Hindlimb muscle (tissue), 1 donor: ENCODE results near the gene PRAC2. TPM values are rescaled to one million over a fixed set of nuclear protein-coding genes. Genes with fewer than 3 reads are reported as not detected.
"Not testable (repeated sequence)": the region's sequence is repeated elsewhere in the genome, so short reads cannot be mapped to it uniquely, and the experiment has no call there.

Source experiments
- DNase-seq: peaks from one replicate; pipeline ENCODE4 v3.0.0-alpha.2; 2013
- polyA plus RNA-seq: library from polyadenylated mRNA; unstranded; fragments of 120-200 nt; gene quantifications from one replicate; pipeline ENCODE4 v1.2.1, GENCODE V29; 2013; ENCODE audit not compliant: insufficient read length

The PRAC2 gene
- not detected for polyA plus RNA-seq

DNA sequence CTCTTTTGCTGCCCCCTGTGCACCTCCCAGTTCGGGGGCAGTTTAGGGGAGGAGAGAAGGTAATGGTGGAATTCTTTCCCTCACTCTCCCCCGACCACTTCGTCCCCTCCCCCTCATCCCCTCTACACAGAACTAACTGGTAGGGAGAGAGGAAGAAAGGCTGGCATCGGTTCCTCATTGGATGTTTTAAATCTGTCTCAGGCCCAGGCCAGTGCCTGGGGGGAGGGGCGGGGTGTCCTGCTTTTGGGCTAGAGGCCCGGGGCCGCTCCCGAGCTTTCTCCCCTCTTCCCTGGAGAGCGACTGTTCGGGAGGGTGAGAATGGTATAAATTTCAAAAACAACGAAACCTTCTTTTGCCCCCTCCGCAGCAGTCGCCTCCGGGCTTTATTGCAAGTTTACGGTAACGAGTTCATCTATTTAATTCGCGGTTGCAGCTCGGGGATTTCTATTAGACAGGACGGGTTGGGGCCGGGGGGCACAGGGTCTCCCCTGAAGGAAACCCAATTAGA is at the start of gene PRAC2:
Gene PRAC2, plus strand, starts transcription at position 271 of the 508 bp plus-strand sequence. CDS start 1,226 bp downstream, outside the sequence.
- no peak for DNase-seq

DNA sequence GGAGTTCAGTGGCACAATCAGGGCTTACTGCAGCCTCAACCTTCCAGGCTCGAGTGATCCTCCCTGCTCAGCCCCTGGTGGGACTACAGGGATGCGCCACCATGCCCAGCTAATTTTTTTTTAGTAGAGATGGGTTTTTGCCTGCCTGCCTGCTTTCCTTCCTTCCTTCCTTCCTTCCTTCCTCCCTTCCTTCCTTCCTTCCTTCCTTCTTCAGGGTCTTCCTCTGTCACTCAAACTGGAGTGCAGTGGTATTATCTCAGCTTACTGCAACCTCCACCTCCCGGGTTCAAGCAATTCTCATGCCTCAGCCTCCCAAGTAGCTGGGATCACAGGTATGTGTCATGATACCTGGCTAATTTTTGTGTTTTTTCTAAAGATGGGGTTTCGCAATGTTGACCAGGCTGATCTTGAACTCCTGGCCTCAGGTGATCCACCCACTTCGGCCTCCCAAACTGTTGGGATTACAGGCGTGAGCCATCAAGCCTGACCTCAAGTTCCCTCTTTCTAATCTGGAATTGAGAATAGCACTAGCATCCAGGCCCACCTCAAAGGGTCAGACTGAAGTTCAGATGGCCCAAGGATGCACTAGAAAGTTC is 45.9 kb upstream of the PRAC2 start:
- DNase-seq: no peak

DNA sequence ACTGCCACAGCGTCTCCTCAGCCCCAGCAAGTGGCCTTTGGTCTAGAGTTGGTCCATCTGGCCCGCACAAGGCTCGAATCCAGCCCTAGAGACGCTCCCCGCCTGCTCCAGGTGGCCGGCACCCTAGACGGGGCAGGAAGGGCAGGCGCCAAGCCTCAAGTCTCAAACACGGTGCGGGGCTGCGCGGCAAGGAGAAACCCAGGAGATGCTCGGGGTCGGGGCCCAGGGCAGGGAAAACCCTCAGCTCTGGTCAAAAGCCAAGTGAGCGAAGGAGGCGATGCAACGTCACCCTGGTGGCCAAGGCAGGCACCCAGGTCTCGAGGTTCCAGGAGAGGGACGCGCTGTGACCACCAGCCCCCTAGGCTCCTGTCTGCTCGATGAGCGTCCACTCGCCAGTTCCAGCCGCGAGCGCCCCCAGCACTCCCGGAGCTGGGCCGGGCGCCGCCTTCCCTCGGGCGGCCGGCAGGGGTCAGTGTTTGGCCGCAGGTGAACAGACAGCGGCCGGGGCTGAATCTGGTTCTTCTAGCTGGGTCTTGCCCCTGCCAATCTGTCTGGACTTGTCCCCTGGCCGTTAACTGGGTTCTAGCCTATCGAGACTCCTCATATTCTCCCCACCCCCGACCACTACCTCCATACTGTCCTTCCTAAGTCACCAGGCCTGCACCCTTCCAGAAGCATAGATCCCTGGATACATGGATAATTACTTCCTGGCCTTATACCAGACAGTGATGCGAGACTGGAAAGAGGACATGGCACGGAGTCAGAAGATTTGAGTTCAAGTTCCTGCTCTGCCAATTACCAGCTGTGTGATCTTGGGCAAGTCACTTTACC is 44.6 kb upstream of the PRAC2 start:
- peak; percentile 55 for DNase-seq

GRCh38 chr17:48679385-48680096 is 43.4 kb upstream of the PRAC2 start:
- DNase-seq: no peak

DNA sequence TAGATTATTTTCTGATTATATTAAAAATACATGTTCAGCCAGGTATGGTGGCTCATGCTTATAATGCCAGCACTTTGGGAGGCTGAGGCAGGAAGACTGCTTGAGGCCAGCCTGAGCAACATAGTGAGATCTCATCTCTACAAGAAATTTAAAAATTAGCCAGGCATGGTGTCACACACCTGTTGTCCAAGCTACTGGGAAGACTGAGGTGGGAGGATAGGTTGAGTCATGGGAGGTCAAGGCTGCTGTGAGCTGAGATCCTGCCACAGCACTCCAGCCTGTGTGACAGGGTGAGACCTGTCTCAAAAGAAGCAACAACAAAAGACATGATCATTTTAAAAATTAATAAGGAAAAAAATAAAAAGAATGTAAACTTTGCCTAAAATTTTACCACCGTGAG is 41.4 kb upstream of the PRAC2 start:
- DNase-seq: no peak

GRCh38 chr17:48690655-48691054 is 32.3 kb upstream of the PRAC2 start:
- no peak for DNase-seq

GRCh38 chr17:48692049-48692448 is 30.9 kb upstream of the PRAC2 start:
- DNase-seq: no peak

- DNase-seq: no peak
Observed at GRCh38 chr17:48693178-48693577, 29.8 kb upstream of the PRAC2 start.

DNA sequence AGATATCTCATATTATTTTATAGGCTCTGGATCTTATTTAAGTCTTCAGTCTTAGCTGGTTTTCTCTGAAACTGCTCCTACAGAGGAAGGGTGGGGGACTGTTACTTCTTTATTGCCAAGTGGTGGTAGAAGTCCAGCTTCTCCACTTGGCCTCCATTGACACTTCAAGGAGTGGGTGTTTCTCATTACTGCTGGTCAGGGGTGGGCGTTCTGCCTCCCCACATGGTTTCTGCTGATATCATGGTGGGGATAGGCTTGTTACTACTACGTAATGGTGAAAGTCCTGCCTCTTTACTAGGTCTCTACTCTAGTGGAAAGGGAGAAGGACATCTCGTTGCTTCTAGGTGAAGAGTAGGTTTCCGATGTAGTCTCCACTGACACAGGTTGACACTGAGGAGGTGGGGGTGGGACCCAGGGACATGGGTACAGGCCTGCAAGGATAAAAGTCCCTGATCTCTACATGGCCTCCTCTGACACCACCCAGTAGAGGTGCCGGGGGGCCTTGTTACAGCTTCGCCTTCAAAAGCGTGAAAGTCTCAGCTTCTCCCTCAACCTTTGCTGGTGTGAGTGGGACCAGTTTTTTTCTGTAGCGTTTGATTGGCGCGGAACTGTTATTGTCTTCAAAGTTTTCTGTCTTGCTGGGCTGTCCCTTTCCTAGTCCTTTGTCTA is 21.0 kb upstream of the PRAC2 start:
- DNase-seq: no peak

- no peak for DNase-seq
Observed at GRCh38 chr17:48704361-48705248, 18.4 kb upstream of the PRAC2 start.

GRCh38 chr17:48711128-48711527 is 11.9 kb upstream of the PRAC2 start:
- DNase-seq: no peak

DNA sequence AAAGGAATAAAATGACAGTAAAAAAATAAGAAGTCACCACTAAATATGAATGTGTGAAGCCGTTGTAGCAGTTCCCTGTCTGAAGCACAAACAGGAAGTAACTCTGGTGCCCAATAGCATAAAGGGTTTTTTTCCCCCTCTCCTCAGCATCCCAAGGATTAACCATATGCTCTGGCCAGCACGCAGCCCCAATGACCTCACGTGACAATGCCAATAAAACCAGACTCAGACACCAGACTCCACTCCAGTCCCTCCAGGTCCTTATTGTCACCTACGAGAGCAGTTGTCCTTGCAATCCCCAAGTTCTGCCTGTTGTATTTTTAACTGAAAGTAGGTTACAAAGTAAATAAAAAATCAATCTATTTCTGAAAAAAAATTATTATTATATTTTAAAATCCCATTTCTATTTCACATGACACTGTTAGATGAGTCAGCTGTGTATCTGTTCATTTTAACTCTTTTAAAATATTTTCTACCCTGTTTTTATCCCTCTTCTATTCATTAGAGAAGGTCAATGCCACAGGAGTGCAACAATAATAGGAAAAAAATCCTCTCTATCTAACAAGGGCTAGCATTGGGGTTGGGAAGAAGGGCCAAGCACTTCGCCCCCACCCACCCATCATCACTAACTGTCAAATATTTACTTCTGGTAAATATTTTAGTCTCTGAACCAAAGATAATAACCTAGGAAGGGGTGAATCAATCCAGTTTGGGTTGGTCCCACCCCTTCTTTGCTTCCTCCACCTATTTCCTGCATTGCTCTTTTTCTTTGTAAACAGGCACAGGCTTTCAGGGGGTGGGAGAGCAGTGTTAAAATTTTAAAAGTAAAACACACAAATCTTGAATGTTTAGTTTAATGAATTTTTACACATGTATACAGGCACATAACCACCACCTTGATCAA is 7.2 kb upstream of the PRAC2 start:
- DNase-seq: no peak

GRCh38 chr17:48716549-48716948 is 6.4 kb upstream of the PRAC2 start:
- DNase-seq: not testable (repeated sequence)

GRCh38 chr17:48717367-48718226 is 5.4 kb upstream of the PRAC2 start:
- no peak for DNase-seq

GRCh38 chr17:48718227-48718760 is 4.7 kb upstream of the PRAC2 start:
- DNase-seq: no peak

DNA sequence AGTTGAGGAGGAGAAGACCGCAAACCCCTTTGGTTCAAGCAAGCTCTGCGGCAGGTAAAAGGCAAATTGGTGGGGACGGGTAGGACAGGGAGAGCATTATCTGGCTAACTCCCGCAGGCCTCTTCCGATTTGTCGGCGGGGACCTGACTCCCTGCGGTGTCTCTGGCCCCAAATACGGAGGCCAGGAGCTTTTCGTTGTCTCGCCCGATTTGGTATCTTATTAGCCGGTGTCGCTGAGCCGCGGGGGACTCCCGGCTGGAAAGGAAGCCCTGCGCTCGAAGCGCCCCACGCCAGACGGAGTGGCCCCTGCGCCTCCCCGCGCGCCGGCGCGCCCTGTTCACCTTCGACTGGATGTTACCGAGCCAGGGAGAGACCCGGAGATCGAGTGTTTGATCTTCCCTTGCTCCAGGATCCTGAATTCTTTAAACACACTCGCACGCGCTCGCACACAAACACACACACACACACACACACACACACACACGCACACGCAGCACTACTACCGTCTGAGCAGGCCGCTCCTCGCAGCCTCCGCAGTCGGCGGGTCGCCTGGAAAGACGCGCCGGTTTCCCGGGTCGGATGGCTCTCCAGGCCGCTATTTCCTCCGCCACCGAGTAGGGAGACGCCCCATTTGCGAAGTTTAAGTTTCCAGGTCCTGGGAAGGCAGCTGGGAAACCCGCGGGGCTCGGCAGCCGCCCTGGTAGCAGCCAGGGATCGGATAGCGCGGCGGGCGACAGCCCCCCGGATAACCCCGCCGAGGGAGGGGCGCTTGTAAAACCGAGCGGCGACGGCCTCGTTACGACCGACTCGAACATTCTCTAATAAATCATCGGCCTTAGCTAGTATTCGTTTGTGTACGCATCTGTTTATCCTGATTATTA is 4.0 kb upstream of the PRAC2 start:
- no peak for DNase-seq

- DNase-seq: no peak
Observed at GRCh38 chr17:48719642-48720265, 3.2 kb upstream of the PRAC2 start.
